Aorta (tissue), 4 donors: ENCODE measurements around the gene ZSCAN4. TPM values are rescaled to one million over a fixed set of nuclear protein-coding genes. Genes with fewer than 3 reads are reported as not detected.

Experiments used
- polyA plus RNA-seq, 2 donors: library from polyadenylated mRNA; stranded (reverse); fragments of 200-250 nt; gene quantifications; one replicate each; pipeline ENCODE4 v1.2.3, GENCODE V29; 2013
- total RNA-seq, 2 donors: library from RNA; stranded (reverse); fragmentation: NEBNext Ultra II Directional; extraction: Animal tissue kit (Norgen Biotek cat#: 25700); gene quantifications; one replicate each; pipeline ENCODE4 v1.2.1, GENCODE V29; 2021
- donor health status: healthy with polysubstance abuse.
- donor health status: Bipolar disorder and iron deficiency.
- donor health status: DM: no; HTN: no; CAD: no.
- donor health status: DM: yes; HTN: yes; CAD: no.

ZSCAN4 gene
- total and polyA plus RNA-seq, 4 donors: 0.50 TPM; not detected in 3

Other genes with a start within 250 kb of the ZSCAN4 start
- gene ZNF749, start 233.6 kb upstream of the ZSCAN4 start, total RNA-seq: 1 to 10 TPM; 6.1 to 7.6 TPM
- 1 to 10 TPM; 2.1 to 4.0 TPM for gene ZNF749, start 233.6 kb upstream of the ZSCAN4 start, polyA plus RNA-seq
- 1 to 10 TPM in 1 of 2 donors, under 1 TPM in 1; 0.62 to 1.1 TPM for gene VN1R1, start 211.8 kb upstream of the ZSCAN4 start, total RNA-seq
- under 1 TPM in 1 of 2 donors, not detected in 1; 0.77 TPM for gene VN1R1, start 211.8 kb upstream of the ZSCAN4 start, polyA plus RNA-seq
- 1 to 10 TPM; 6.7 to 9.1 TPM for gene ZNF772, start 191.4 kb upstream of the ZSCAN4 start, total RNA-seq
- 1 to 10 TPM in 1 of 2 donors, under 1 TPM in 1; 0.88 to 1.8 TPM for gene ZNF772, start 191.4 kb upstream of the ZSCAN4 start, polyA plus RNA-seq
- 10 to 100 TPM in 1 of 2 donors, 1 to 10 TPM in 1; 6.1 to 12.8 TPM for gene ZNF419, start 181.2 kb upstream of the ZSCAN4 start, total RNA-seq
- gene ZNF419, start 181.2 kb upstream of the ZSCAN4 start, polyA plus RNA-seq: 1 to 10 TPM; 5.6 to 7.0 TPM
- gene ZNF773, start 169.0 kb upstream of the ZSCAN4 start, total RNA-seq: 1 to 10 TPM; 6.3 to 9.6 TPM
- 1 to 10 TPM; 2.1 to 5.4 TPM for gene ZNF773, start 169.0 kb upstream of the ZSCAN4 start, polyA plus RNA-seq
- 1 to 10 TPM; 6.2 to 7.6 TPM for gene ZNF549, start 141.6 kb upstream of the ZSCAN4 start, total RNA-seq
- gene ZNF549, start 141.6 kb upstream of the ZSCAN4 start, polyA plus RNA-seq: 1 to 10 TPM; 1.1 to 3.8 TPM
- gene ZNF550, start 109.1 kb upstream of the ZSCAN4 start, total RNA-seq: 1 to 10 TPM; 4.9 to 8.9 TPM
- 1 to 10 TPM; 2.4 to 3.3 TPM for gene ZNF550, start 109.1 kb upstream of the ZSCAN4 start, polyA plus RNA-seq
- gene ZNF416, start 90.0 kb upstream of the ZSCAN4 start, total RNA-seq: 1 to 10 TPM; 4.0 to 6.1 TPM
- gene ZNF416, start 90.0 kb upstream of the ZSCAN4 start, polyA plus RNA-seq: 1 to 10 TPM; 1.5 to 2.5 TPM
- gene ZIK1, start 84.8 kb upstream of the ZSCAN4 start, total RNA-seq: 1 to 10 TPM; 3.5 to 6.3 TPM
- gene ZIK1, start 84.8 kb upstream of the ZSCAN4 start, polyA plus RNA-seq: 1 to 10 TPM in 1 of 2 donors, not detected in 1; 2.4 TPM
- gene ZNF530, start 69.0 kb upstream of the ZSCAN4 start, total RNA-seq: 1 to 10 TPM; 2.3 to 2.5 TPM
- gene ZNF530, start 69.0 kb upstream of the ZSCAN4 start, polyA plus RNA-seq: 1 to 10 TPM in 1 of 2 donors, not detected in 1; 1.6 TPM
- 10 to 100 TPM; 13.1 to 16.6 TPM for gene ZNF134, start 54.7 kb upstream of the ZSCAN4 start, total RNA-seq
- gene ZNF134, start 54.7 kb upstream of the ZSCAN4 start, polyA plus RNA-seq: 1 to 10 TPM; 2.4 to 8.1 TPM
- 10 to 100 TPM in 1 of 2 donors, 1 to 10 TPM in 1; 8.9 to 14.8 TPM for gene ZNF211, start 35.8 kb upstream of the ZSCAN4 start, total RNA-seq
- 10 to 100 TPM in 1 of 2 donors, 1 to 10 TPM in 1; 1.3 to 10.2 TPM for gene ZNF211, start 35.8 kb upstream of the ZSCAN4 start, polyA plus RNA-seq
- gene ZNF551, start 13.0 kb downstream of the ZSCAN4 start, total RNA-seq: 1 to 10 TPM; 6.4 to 8.5 TPM
- gene ZNF551, start 13.0 kb downstream of the ZSCAN4 start, polyA plus RNA-seq: 1 to 10 TPM; 1.2 to 2.0 TPM
- gene ZNF154, start 40.3 kb downstream of the ZSCAN4 start, total RNA-seq: 1 to 10 TPM; 2.3 to 6.4 TPM
- 1 to 10 TPM in 1 of 2 donors, under 1 TPM in 1; 0.88 to 5.2 TPM for gene ZNF154, start 40.3 kb downstream of the ZSCAN4 start, polyA plus RNA-seq
- 1 to 10 TPM; 2.9 to 5.4 TPM for gene ZNF671, start 58.7 kb downstream of the ZSCAN4 start, total RNA-seq
- gene ZNF671, start 58.7 kb downstream of the ZSCAN4 start, polyA plus RNA-seq: 1 to 10 TPM; 1.1 to 5.2 TPM
- 10 to 100 TPM in 1 of 2 donors, 1 to 10 TPM in 1; 7.8 to 13.6 TPM for gene ZNF776, start 77.9 kb downstream of the ZSCAN4 start, total RNA-seq
- 1 to 10 TPM; 4.8 to 5.4 TPM for gene ZNF776, start 77.9 kb downstream of the ZSCAN4 start, polyA plus RNA-seq
- 10 to 100 TPM in 1 of 2 donors, 1 to 10 TPM in 1; 9.8 to 17.9 TPM for gene ZNF586, start 100.7 kb downstream of the ZSCAN4 start, total RNA-seq
- 1 to 10 TPM; 3.7 to 6.6 TPM for gene ZNF586, start 100.7 kb downstream of the ZSCAN4 start, polyA plus RNA-seq
- gene ZNF552, start 146.0 kb downstream of the ZSCAN4 start, total RNA-seq: 1 to 10 TPM; 8.0 to 8.5 TPM
- 1 to 10 TPM; 4.5 to 6.1 TPM for gene ZNF552, start 146.0 kb downstream of the ZSCAN4 start, polyA plus RNA-seq
- gene ZNF587B, start 161.4 kb downstream of the ZSCAN4 start, total RNA-seq: 10 to 100 TPM; 14.1 to 15.8 TPM
- gene ZNF587B, start 161.4 kb downstream of the ZSCAN4 start, polyA plus RNA-seq: 1 to 10 TPM; 1.5 to 4.6 TPM
- gene ZNF587, start 180.9 kb downstream of the ZSCAN4 start, total RNA-seq: 10 to 100 TPM; 24.9 to 40.8 TPM
- gene ZNF587, start 180.9 kb downstream of the ZSCAN4 start, polyA plus RNA-seq: 1 to 10 TPM; 3.4 to 9.6 TPM
- gene ZNF814, start 220.1 kb downstream of the ZSCAN4 start, total RNA-seq: 10 to 100 TPM; 11.1 to 15.1 TPM
- 1 to 10 TPM; 1.1 to 6.1 TPM for gene ZNF814, start 220.1 kb downstream of the ZSCAN4 start, polyA plus RNA-seq
- 10 to 100 TPM; 15.7 to 23.5 TPM for gene ZNF417, start 247.7 kb downstream of the ZSCAN4 start, total RNA-seq
- gene ZNF417, start 247.7 kb downstream of the ZSCAN4 start, polyA plus RNA-seq: 1 to 10 TPM; 2.0 to 4.2 TPM